GM23338 (cell line): Measurements from ENCODE around the gene MFSD6L. TPM values are rescaled to one million over a fixed set of nuclear protein-coding genes. Genes with fewer than 3 reads are reported as not detected.

Experiments
- ATAC-seq: fragments of 200-7000 bp; cut with Tn5 transposase; 3 replicates; pipeline ENCODE4 v1.9.1; 2020
- DNase-seq: peaks from one replicate; pipeline ENCODE4 v3.0.0-alpha.2; 2015; ENCODE audit warnings: low spot score
- H2AFZ ChIP-seq: fragments of 200-600 bp; sonication (generic); 2 replicates; pipeline ENCODE4 v1.8.0; 2016; ENCODE audit warnings: antibody characterized with exemption, mild to moderate bottlenecking, moderate library complexity
- H3F3A ChIP-seq: fragments of 200-600 bp; sonication (generic); replicated peaks from 2 replicates; pipeline ENCODE4 v1.8.0; 2017; ENCODE audit warnings: antibody characterized with exemption, mixed run types, low read depth
- H3K27ac ChIP-seq: fragments of 200-600 bp; sonication (generic); 2 replicates; pipeline ENCODE4 v1.6.1; 2016; ENCODE audit warnings: low read depth
- H3K27me3 ChIP-seq: fragments of 200-600 bp; sonication (generic); 2 replicates; pipeline ENCODE4 v1.8.0; 2016; ENCODE audit warnings: mild to moderate bottlenecking, mixed run types, moderate library complexity; ENCODE audit not compliant: insufficient read depth
- H3K36me3 ChIP-seq: fragments of 200-600 bp; sonication (generic); 2 replicates; pipeline ENCODE4 v1.8.0; 2016; ENCODE audit warnings: mild to moderate bottlenecking; ENCODE audit not compliant: insufficient read depth
- H3K4me1 ChIP-seq: fragments of 200-600 bp; sonication (generic); 2 replicates; pipeline ENCODE4 v1.8.0; 2016; ENCODE audit warnings: mild to moderate bottlenecking, moderate library complexity; ENCODE audit not compliant: insufficient read depth
- H3K4me2 ChIP-seq: fragments of 200-600 bp; sonication (generic); 2 replicates; pipeline ENCODE4 v1.7.1; 2017; ENCODE audit warnings: mixed run types
- H3K4me3 ChIP-seq: fragments of 200-600 bp; sonication (generic); 2 replicates; pipeline ENCODE4 v1.6.1; 2016; ENCODE audit warnings: mixed run types
- H3K79me2 ChIP-seq: fragments of 200-600 bp; sonication (generic); replicated peaks from 2 replicates; pipeline ENCODE4 v1.8.0; 2017; ENCODE audit warnings: mild to moderate bottlenecking; ENCODE audit not compliant: insufficient read depth
- H3K9me2 ChIP-seq: fragments of 200-600 bp; sonication (generic); 2 replicates; pipeline ENCODE4 v1.8.0; 2017; ENCODE audit not compliant: insufficient read depth
- H4K20me1 ChIP-seq: fragments of 200-600 bp; sonication (generic); replicated peaks from 2 replicates; pipeline ENCODE4 v1.8.0; 2017; ENCODE audit warnings: mild to moderate bottlenecking; ENCODE audit not compliant: insufficient read depth
- H3K27ac Mint-ChIP-seq: 2 replicates; pipeline ENCODE4 v1.8.0; 2020; ENCODE audit warnings: inconsistent platforms, mild to moderate bottlenecking, moderate library complexity, mixed read lengths
- H3K27me3 Mint-ChIP-seq: 3 replicates; pipeline ENCODE4 v1.8.0; 2022; ENCODE audit warnings: low read depth, mild to moderate bottlenecking, moderate library complexity, mixed read lengths, inconsistent platforms; ENCODE audit not compliant: insufficient read depth, poor library complexity
- H3K36me3 Mint-ChIP-seq: 3 replicates; pipeline ENCODE4 v1.8.0; 2021; ENCODE audit warnings: low read depth, mild to moderate bottlenecking, inconsistent platforms, moderate library complexity, mixed read lengths
- H3K4me1 Mint-ChIP-seq: 3 replicates; pipeline ENCODE4 v1.8.0; 2020; ENCODE audit warnings: mild to moderate bottlenecking, inconsistent platforms, mixed read lengths
- H3K4me3 Mint-ChIP-seq: 3 replicates; pipeline ENCODE4 v1.8.0; 2021; ENCODE audit warnings: moderate library complexity, mild to moderate bottlenecking, inconsistent platforms, mixed read lengths
- H3K9me3 Mint-ChIP-seq: 3 replicates; pipeline ENCODE4 v1.8.0; 2020; ENCODE audit warnings: moderate library complexity, mild to moderate bottlenecking, inconsistent platforms, mixed read lengths
- EZH2 ChIP-seq: fragments of 200-600 bp; sonication (generic); IDR thresholded peaks from one replicate; pipeline ENCODE4 v1.8.0; 2017; ENCODE audit warnings: antibody characterized with exemption, mild to moderate bottlenecking, low read depth; ENCODE audit not compliant: unreplicated experiment
- EZH2phosphoT487 ChIP-seq: fragments of 200-600 bp; sonication (generic); IDR thresholded peaks from one replicate; pipeline ENCODE4 v1.8.1; 2018; ENCODE audit warnings: antibody characterized with exemption; ENCODE audit not compliant: unreplicated experiment
- JUNB ChIP-seq: IDR thresholded peaks from one replicate; pipeline ENCODE4 v1.6.1; 2016; ENCODE audit warnings: antibody characterized with exemption; ENCODE audit not compliant: unreplicated experiment
- NANOG ChIP-seq: IDR thresholded peaks from 2 replicates; pipeline ENCODE4 v1.6.1; 2016; ENCODE audit warnings: antibody characterized with exemption, borderline replicate concordance
- STAT1 ChIP-seq: IDR thresholded peaks from one replicate; pipeline ENCODE4 v1.6.1; 2016; ENCODE audit warnings: antibody characterized with exemption; ENCODE audit not compliant: unreplicated experiment
- ZNF114 ChIP-seq: fragments of 250-450 bp; sonication (Bioruptor Pico); IDR thresholded peaks from 2 replicates; pipeline ENCODE4 v1.5.0; 2020; ENCODE audit warnings: mild to moderate bottlenecking, moderate library complexity
- ZNF331 ChIP-seq: fragments of 250-450 bp; sonication (Bioruptor Pico); IDR thresholded peaks from 2 replicates; pipeline ENCODE4 v1.5.0; 2020; ENCODE audit warnings: low read depth, mild to moderate bottlenecking, moderate library complexity
- polyA plus RNA-seq: library from polyadenylated mRNA; unstranded; fragments of >200 nt; fragmentation: Nextera tagmentation; extraction: Ambion mirVana; gene quantifications from 2 replicates; pipeline ENCODE4 v1.2.1, GENCODE V29; 2016
- total RNA-seq: library from RNA; depleted of rRNA; stranded (reverse); fragments of >200 nt; shearing (Covaris generic); gene quantifications from 2 replicates; pipeline ENCODE4 v1.2.3, GENCODE V29; 2014
- TF ChIP-seq, protein P1 (sequence below): fragments of 250-450 bp; sonication (Bioruptor Pico); IDR thresholded peaks from 2 replicates; pipeline ENCODE4 v1.5.0; 2020; ENCODE audit warnings: mild to moderate bottlenecking, moderate library complexity
- TF ChIP-seq, protein P2 (sequence below): IDR thresholded peaks from one replicate; pipeline ENCODE4 v1.6.1; 2018; ENCODE audit warnings: antibody characterized with exemption; ENCODE audit not compliant: unreplicated experiment
- TF ChIP-seq, protein P3 (sequence below), 2 experiments: fragments of 200-600 bp in 1 of 2; sonication (generic) in 1 of 2; conservative IDR thresholded peaks; 2 replicates each; pipeline versions ENCODE4 v1.5.1 to v1.6.1; 2016 to 2017; ENCODE audit warnings: antibody characterized with exemption in 2 of 2, low read depth in 2 of 2, mild to moderate bottlenecking in 2 of 2, moderate library complexity in 1 of 2
- TF ChIP-seq, protein P4 (sequence below): IDR thresholded peaks from 2 replicates; pipeline ENCODE4 v1.6.1; 2016; ENCODE audit warnings: antibody characterized with exemption

MFSD6L gene
- total and polyA plus RNA-seq, 2 experiments from 2014 or later = 0.52 to 2.8 TPM

DNA sequence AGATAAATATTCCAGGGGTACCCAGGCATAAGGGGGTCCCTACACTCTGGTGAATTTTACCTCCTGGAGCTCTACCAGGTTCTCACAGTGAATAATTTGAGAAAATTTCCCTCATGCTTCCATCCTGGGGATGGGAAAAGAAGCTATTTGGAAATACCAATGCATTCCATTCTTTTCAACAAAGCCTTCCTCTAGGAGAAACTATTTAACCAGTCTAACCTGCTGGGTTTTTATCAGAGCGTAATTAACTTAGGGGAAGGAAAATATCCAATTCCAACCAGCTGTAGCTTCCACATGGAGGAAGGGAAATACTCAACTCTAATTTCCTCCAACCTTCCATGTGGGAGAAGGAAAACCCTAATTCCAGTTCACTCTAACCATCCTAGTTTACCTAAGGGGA lies 17.0 kb downstream of the MFSD6L start:
- H3K27ac ChIP-seq = no peak overlapping the region
- no peaks in the 10 kb centered on the region for H3F3A ChIP-seq
- H3K9me2 ChIP-seq = no peaks in the 10 kb centered on the region
- H3K4me1 ChIP-seq = no peaks in the 10 kb centered on the region
- no peak overlapping the region for H3K4me2 ChIP-seq
- Mint-ChIP-seq H3K27ac (no peak overlapping the region), H3K4me1 (peaks cover 5% of the 10 kb centered on the region), H3K9me3 (peaks cover 4% of the 10 kb centered on the region; the same call in 1 of the 3 replicates), H3K4me3 (no peak overlapping the region), H3K36me3 (no peaks in the 10 kb centered on the region), H3K27me3 (peaks cover 1% of the 10 kb centered on the region)
- TF ChIP-seq ZNF114 (CRISPR knock-in tag) = no peak
- TF ChIP-seq JUNB = no peak
- TF ChIP-seq, protein P1, sequence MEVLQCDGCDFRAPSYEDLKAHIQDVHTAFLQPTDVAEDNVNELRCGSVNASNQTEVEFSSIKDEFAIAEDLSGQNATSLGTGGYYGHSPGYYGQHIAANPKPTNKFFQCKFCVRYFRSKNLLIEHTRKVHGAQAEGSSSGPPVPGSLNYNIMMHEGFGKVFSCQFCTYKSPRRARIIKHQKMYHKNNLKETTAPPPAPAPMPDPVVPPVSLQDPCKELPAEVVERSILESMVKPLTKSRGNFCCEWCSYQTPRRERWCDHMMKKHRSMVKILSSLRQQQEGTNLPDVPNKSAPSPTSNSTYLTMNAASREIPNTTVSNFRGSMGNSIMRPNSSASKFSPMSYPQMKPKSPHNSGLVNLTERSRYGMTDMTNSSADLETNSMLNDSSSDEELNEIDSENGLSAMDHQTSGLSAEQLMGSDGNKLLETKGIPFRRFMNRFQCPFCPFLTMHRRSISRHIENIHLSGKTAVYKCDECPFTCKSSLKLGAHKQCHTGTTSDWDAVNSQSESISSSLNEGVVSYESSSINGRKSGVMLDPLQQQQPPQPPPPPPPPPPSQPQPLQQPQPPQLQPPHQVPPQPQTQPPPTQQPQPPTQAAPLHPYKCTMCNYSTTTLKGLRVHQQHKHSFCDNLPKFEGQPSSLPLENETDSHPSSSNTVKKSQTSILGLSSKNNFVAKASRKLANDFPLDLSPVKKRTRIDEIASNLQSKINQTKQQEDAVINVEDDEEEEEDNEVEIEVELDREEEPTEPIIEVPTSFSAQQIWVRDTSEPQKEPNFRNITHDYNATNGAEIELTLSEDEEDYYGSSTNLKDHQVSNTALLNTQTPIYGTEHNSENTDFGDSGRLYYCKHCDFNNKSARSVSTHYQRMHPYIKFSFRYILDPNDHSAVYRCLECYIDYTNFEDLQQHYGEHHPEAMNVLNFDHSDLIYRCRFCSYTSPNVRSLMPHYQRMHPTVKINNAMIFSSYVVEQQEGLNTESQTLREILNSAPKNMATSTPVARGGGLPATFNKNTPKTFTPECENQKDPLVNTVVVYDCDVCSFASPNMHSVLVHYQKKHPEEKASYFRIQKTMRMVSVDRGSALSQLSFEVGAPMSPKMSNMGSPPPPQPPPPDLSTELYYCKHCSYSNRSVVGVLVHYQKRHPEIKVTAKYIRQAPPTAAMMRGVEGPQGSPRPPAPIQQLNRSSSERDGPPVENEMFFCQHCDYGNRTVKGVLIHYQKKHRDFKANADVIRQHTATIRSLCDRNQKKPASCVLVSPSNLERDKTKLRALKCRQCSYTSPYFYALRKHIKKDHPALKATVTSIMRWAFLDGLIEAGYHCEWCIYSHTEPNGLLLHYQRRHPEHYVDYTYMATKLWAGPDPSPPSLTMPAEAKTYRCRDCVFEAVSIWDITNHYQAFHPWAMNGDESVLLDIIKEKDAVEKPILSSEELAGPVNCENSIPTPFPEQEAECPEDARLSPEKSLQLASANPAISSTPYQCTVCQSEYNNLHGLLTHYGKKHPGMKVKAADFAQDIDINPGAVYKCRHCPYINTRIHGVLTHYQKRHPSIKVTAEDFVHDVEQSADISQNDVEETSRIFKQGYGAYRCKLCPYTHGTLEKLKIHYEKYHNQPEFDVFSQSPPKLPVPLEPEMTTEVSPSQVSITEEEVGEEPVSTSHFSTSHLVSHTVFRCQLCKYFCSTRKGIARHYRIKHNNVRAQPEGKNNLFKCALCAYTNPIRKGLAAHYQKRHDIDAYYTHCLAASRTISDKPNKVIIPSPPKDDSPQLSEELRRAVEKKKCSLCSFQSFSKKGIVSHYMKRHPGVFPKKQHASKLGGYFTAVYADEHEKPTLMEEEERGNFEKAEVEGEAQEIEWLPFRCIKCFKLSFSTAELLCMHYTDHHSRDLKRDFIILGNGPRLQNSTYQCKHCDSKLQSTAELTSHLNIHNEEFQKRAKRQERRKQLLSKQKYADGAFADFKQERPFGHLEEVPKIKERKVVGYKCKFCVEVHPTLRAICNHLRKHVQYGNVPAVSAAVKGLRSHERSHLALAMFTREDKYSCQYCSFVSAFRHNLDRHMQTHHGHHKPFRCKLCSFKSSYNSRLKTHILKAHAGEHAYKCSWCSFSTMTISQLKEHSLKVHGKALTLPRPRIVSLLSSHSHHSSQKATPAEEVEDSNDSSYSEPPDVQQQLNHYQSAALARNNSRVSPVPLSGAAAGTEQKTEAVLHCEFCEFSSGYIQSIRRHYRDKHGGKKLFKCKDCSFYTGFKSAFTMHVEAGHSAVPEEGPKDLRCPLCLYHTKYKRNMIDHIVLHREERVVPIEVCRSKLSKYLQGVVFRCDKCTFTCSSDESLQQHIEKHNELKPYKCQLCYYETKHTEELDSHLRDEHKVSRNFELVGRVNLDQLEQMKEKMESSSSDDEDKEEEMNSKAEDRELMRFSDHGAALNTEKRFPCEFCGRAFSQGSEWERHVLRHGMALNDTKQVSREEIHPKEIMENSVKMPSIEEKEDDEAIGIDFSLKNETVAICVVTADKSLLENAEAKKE (CRISPR knock-in tag) = no peak
- TF ChIP-seq, protein P2, sequence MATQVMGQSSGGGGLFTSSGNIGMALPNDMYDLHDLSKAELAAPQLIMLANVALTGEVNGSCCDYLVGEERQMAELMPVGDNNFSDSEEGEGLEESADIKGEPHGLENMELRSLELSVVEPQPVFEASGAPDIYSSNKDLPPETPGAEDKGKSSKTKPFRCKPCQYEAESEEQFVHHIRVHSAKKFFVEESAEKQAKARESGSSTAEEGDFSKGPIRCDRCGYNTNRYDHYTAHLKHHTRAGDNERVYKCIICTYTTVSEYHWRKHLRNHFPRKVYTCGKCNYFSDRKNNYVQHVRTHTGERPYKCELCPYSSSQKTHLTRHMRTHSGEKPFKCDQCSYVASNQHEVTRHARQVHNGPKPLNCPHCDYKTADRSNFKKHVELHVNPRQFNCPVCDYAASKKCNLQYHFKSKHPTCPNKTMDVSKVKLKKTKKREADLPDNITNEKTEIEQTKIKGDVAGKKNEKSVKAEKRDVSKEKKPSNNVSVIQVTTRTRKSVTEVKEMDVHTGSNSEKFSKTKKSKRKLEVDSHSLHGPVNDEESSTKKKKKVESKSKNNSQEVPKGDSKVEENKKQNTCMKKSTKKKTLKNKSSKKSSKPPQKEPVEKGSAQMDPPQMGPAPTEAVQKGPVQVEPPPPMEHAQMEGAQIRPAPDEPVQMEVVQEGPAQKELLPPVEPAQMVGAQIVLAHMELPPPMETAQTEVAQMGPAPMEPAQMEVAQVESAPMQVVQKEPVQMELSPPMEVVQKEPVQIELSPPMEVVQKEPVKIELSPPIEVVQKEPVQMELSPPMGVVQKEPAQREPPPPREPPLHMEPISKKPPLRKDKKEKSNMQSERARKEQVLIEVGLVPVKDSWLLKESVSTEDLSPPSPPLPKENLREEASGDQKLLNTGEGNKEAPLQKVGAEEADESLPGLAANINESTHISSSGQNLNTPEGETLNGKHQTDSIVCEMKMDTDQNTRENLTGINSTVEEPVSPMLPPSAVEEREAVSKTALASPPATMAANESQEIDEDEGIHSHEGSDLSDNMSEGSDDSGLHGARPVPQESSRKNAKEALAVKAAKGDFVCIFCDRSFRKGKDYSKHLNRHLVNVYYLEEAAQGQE = no peak
- TF ChIP-seq, protein P3, sequence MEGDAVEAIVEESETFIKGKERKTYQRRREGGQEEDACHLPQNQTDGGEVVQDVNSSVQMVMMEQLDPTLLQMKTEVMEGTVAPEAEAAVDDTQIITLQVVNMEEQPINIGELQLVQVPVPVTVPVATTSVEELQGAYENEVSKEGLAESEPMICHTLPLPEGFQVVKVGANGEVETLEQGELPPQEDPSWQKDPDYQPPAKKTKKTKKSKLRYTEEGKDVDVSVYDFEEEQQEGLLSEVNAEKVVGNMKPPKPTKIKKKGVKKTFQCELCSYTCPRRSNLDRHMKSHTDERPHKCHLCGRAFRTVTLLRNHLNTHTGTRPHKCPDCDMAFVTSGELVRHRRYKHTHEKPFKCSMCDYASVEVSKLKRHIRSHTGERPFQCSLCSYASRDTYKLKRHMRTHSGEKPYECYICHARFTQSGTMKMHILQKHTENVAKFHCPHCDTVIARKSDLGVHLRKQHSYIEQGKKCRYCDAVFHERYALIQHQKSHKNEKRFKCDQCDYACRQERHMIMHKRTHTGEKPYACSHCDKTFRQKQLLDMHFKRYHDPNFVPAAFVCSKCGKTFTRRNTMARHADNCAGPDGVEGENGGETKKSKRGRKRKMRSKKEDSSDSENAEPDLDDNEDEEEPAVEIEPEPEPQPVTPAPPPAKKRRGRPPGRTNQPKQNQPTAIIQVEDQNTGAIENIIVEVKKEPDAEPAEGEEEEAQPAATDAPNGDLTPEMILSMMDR (conservative IDR thresholded peaks at IDR 0.05; ENCODE audit: low read depth in 2 of 2) = no peak
- TF ChIP-seq NANOG = no peak
- no peak for TF ChIP-seq EZH2
- TF ChIP-seq, protein P4, sequence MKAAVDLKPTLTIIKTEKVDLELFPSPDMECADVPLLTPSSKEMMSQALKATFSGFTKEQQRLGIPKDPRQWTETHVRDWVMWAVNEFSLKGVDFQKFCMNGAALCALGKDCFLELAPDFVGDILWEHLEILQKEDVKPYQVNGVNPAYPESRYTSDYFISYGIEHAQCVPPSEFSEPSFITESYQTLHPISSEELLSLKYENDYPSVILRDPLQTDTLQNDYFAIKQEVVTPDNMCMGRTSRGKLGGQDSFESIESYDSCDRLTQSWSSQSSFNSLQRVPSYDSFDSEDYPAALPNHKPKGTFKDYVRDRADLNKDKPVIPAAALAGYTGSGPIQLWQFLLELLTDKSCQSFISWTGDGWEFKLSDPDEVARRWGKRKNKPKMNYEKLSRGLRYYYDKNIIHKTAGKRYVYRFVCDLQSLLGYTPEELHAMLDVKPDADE = no peak
- no peak for TF ChIP-seq ZNF331 (CRISPR knock-in tag)
- no peak for TF ChIP-seq EZH2phosphoT487
- no peak for TF ChIP-seq STAT1
- peak; percentile 34 for DNase-seq
- H2AFZ ChIP-seq = peak overlapping the region; percentile 30; the same call in 1 of the 2 replicates
- no peaks in the 10 kb centered on the region for H3K36me3 ChIP-seq
- H4K20me1 ChIP-seq = no peaks in the 10 kb centered on the region
- H3K27me3 ChIP-seq = no peaks in the 10 kb centered on the region
- H3K4me3 ChIP-seq = no peak overlapping the region
- no peak for ATAC-seq
- H3K79me2 ChIP-seq = no peaks in the 10 kb centered on the region
